Gastroesophageal sphincter (tissue), 4 donors: ENCODE measurements around the gene YWHAB. TPM values are rescaled to one million over a fixed set of nuclear protein-coding genes. Genes with fewer than 3 reads are reported as not detected.

Experiments used
- ATAC-seq: fragments of 150-250 bp; one replicate; pipeline ENCODE4 v1.9.1; 2016; ENCODE audit warnings: mild to moderate bottlenecking, moderate library complexity
- H3K27ac ChIP-seq, 4 donors: fragments of 200-600 bp; sonication (generic) in 3 of 4; 1 replicate in 3 of 4; 2 replicates in 1 of 4; pipeline ENCODE4 v1.5.1; 2016 to 2019
- H3K27me3 ChIP-seq: fragments of 200-600 bp; sonication (generic); one replicate; pipeline ENCODE4 v1.5.1; 2019
- H3K36me3 ChIP-seq, 2 donors: fragments of 200-600 bp; sonication (generic); one replicate each; pipeline ENCODE4 v1.5.1; 2019; ENCODE audit warnings: control low read depth in 1 of 2
- H3K4me1 ChIP-seq, 3 donors: fragments of 200-600 bp; sonication (generic); 1 replicate in 2 of 3; 2 replicates in 1 of 3; pipeline ENCODE4 v1.5.1; 2016 to 2019; ENCODE audit warnings: control low read depth in 2 of 3
- H3K4me3 ChIP-seq, 2 donors: fragments of 200-600 bp; sonication (generic); one replicate each; pipeline ENCODE4 v1.5.1; 2019; ENCODE audit warnings: mild to moderate bottlenecking in 1 of 2, moderate library complexity in 1 of 2
- H3K9me3 ChIP-seq, 3 donors: fragments of 200-600 bp; sonication (generic); one replicate each; pipeline ENCODE4 v1.5.1; 2017 to 2019; ENCODE audit warnings: control low read depth in 2 of 3
- EP300 ChIP-seq: sonication (generic); formaldehyde crosslinking; IDR thresholded peaks from one replicate; pipeline ENCODE4 v1.6.1; 2017; ENCODE audit warnings: antibody characterized with exemption, mild to moderate bottlenecking
- POLR2A ChIP-seq, 2 donors: fragments of 450-650 bp; IDR thresholded peaks; one replicate each; pipeline ENCODE4 v1.6.1; 2017; ENCODE audit warnings: antibody characterized with exemption in 2 of 2, mild to moderate bottlenecking in 2 of 2, moderate library complexity in 1 of 2
- POLR2AphosphoS5 ChIP-seq: sonication (generic); formaldehyde crosslinking; IDR thresholded peaks from one replicate; pipeline ENCODE4 v1.6.1; 2017; ENCODE audit warnings: antibody characterized with exemption
- WGBS, 2 donors: methylation state at CpG; one replicate each; pipeline ENCODE4 v1.1.5; 2018; ENCODE audit warnings: low coverage in 1 of 2; 5-methylcytosine and 5-hydroxymethylcytosine counted together
- total RNA-seq, 4 donors: library from RNA; depleted of rRNA; stranded (reverse); fragments of >200 nt; gene quantifications; one replicate each; pipeline ENCODE4 v1.1.0, GENCODE V29; 2016
- TF ChIP-seq, protein P1 (sequence below), 4 experiments: fragments of 200-600 bp in 2 of 4; fragments of 450-650 bp in 2 of 4; sonication (generic) in 1 of 4; IDR thresholded peaks; one replicate each; pipeline ENCODE4 v1.5.1; 2017 to 2019; ENCODE audit warnings: antibody characterized with exemption in 4 of 4, mild to moderate bottlenecking in 2 of 4, moderate library complexity in 2 of 4

The YWHAB gene
- total RNA-seq, 4 donors from 2014 or later, result 127 to 143 (median 135) TPM

GRCh38 chr20:44954211-44954610 is 68.7 kb downstream of the YWHAB start:
- H3K27ac ChIP-seq, result no peak overlapping the region
- TF ChIP-seq POLR2A (IDR thresholded peaks at IDR 0.05) (no peak), POLR2AphosphoS5 (no peak), EP300 (no peak)
- TF ChIP-seq, protein P1, sequence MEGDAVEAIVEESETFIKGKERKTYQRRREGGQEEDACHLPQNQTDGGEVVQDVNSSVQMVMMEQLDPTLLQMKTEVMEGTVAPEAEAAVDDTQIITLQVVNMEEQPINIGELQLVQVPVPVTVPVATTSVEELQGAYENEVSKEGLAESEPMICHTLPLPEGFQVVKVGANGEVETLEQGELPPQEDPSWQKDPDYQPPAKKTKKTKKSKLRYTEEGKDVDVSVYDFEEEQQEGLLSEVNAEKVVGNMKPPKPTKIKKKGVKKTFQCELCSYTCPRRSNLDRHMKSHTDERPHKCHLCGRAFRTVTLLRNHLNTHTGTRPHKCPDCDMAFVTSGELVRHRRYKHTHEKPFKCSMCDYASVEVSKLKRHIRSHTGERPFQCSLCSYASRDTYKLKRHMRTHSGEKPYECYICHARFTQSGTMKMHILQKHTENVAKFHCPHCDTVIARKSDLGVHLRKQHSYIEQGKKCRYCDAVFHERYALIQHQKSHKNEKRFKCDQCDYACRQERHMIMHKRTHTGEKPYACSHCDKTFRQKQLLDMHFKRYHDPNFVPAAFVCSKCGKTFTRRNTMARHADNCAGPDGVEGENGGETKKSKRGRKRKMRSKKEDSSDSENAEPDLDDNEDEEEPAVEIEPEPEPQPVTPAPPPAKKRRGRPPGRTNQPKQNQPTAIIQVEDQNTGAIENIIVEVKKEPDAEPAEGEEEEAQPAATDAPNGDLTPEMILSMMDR (IDR thresholded peaks at IDR 0.05), result no peak

GRCh38 chr20:44955270-44955669 is 69.8 kb downstream of the YWHAB start:
- TF ChIP-seq, protein P1 (IDR thresholded peaks at IDR 0.05), result no peak
- no peak for TF ChIP-seq POLR2A (IDR thresholded peaks at IDR 0.05)
- no peak for TF ChIP-seq POLR2AphosphoS5
- no peak for TF ChIP-seq EP300
- WGBS, 2 donors, result 69 to 100% methylated on average over 3 to 4 of the region's 4 CpGs
- no peaks in the 10 kb centered on the region for H3K9me3 ChIP-seq
- H3K27ac ChIP-seq, result no peak overlapping the region
- no peaks in the 10 kb centered on the region for H3K27me3 ChIP-seq
- peaks cover 0 to 22% (median 0%) of the 10 kb centered on the region in 3 donors for H3K4me1 ChIP-seq
- peaks cover 6 to 66% of the 10 kb centered on the region in 2 donors for H3K36me3 ChIP-seq
- H3K4me3 ChIP-seq, result no peak overlapping the region
- ATAC-seq, result no peak

More at GRCh38 chr20:44954211-44954610, 68.7 kb downstream of the YWHAB start:
- peaks cover 0 to 17% (median 0%) of the 10 kb centered on the region in 3 donors for H3K4me1 ChIP-seq
- WGBS, 2 donors, result 100% methylated on average over 2 of the region's 5 CpGs
- H3K36me3 ChIP-seq, result peaks cover 6 to 77% of the 10 kb centered on the region in 2 donors
- H3K27me3 ChIP-seq, result no peaks in the 10 kb centered on the region
- no peaks in the 10 kb centered on the region for H3K9me3 ChIP-seq
- ATAC-seq, result no peak
- H3K4me3 ChIP-seq, result no peak overlapping the region

- H3K27ac ChIP-seq, result no peak overlapping the region
- ATAC-seq, result no peak
- H3K4me3 ChIP-seq, result no peak overlapping the region
- TF ChIP-seq, protein P1 (IDR thresholded peaks at IDR 0.05), result no peak
- WGBS, 2 donors, result 78 to 86% methylated on average over 2 of the region's 3 CpGs
- H3K9me3 ChIP-seq, result no peaks in the 10 kb centered on the region
- H3K4me1 ChIP-seq, result peaks cover 0 to 31% (median 0%) of the 10 kb centered on the region in 3 donors
- H3K36me3 ChIP-seq, result peaks cover 0 to 55% of the 10 kb centered on the region in 2 donors
- H3K27me3 ChIP-seq, result no peaks in the 10 kb centered on the region
These were observed 70.9 kb downstream of the YWHAB start for GRCh38 chr20:44956410-44956809.

Other genes starting within 250 kb of the YWHAB start
- 10 to 100 TPM in 2 of 4 donors, 1 to 10 TPM in 2; 7.6 to 14.5 (median 10.4) TPM for gene ADA, start 234.0 kb upstream of the YWHAB start, total RNA-seq
- gene CCN5, start 170.3 kb upstream of the YWHAB start, total RNA-seq, result 100 to 1,000 TPM in 3 of 4 donors, 10 to 100 TPM in 1; 52.9 to 359 (median 146) TPM
- 1 to 10 TPM; 1.3 to 4.7 (median 2.8) TPM for gene KCNK15, start 139.8 kb upstream of the YWHAB start, total RNA-seq
- 1 to 10 TPM; 1.2 to 4.6 (median 2.4) TPM for gene RIMS4, start 75.2 kb upstream of the YWHAB start, total RNA-seq
- gene PABPC1L, start 24.4 kb downstream of the YWHAB start, total RNA-seq, result 10 to 100 TPM in 1 of 4 donors, 1 to 10 TPM in 3; 2.2 to 13.5 (median 3.2) TPM
- gene TOMM34, start 74.7 kb downstream of the YWHAB start, total RNA-seq, result 10 to 100 TPM in 3 of 4 donors, 1 to 10 TPM in 1; 6.8 to 16.5 (median 13.8) TPM
- 10 to 100 TPM; 26.9 to 33.5 (median 28.8) TPM for gene STK4, start 80.8 kb downstream of the YWHAB start, total RNA-seq
- not detected for gene KCNS1, start 215.4 kb downstream of the YWHAB start, total RNA-seq
- gene WFDC5, start 229.5 kb downstream of the YWHAB start, total RNA-seq, result not detected
- not detected for gene WFDC12, start 238.8 kb downstream of the YWHAB start, total RNA-seq